HCT116 (cell line): Measurements from ENCODE around the gene CD7. TPM values are rescaled to one million over a fixed set of nuclear protein-coding genes. Genes with fewer than 3 reads are reported as not detected.

Source experiments
- ATAC-seq: fragments of 200-7000 bp; cut with Tn5 transposase; 2 replicates; pipeline ENCODE4 v1.9.1; 2020; ENCODE audit warnings: mild to moderate bottlenecking, moderate library complexity
- BruUV-seq: library from RNA; stranded (reverse); fragments of 400-500 nt; replicated peaks from 2 replicates; lab custom pipeline; 2021; lab: Mats Ljungman, UMichigan
- CTCF ChIA-PET: fragments of 300-600 bp; sonication (Branson Sonifier 250); formaldehyde crosslinking; loops from one replicate; lab custom pipeline; 2021; ENCODE audit warnings: antibody characterized with exemption; lab: Charles Lee
- POLR2A ChIA-PET: fragments of 300-600, 350-600 bp; sonication (Branson Sonifier 250); formaldehyde crosslinking; loops from one replicate; lab custom pipeline; 2021; ENCODE audit warnings: antibody characterized with exemption; lab: Charles Lee
- RAD21 ChIA-PET, 2 experiments: fragments of 300-600 bp; sonication (Branson Sonifier 250); formaldehyde crosslinking; loops; one replicate each; lab custom pipeline; 2023; ENCODE audit warnings: low total read pairs in 2 of 2; ENCODE audit not compliant: uncharacterized antibody in 2 of 2, unreplicated experiment in 2 of 2, low non-redundant PET in 1 of 2; lab: Charles Lee
- DNase-seq: peaks from one replicate; pipeline ENCODE4 v3.0.0-alpha.2; 2010; ENCODE audit warnings: low read depth, low spot score
- H2AFZ ChIP-seq: fragments of 200-600 bp; shearing (Covaris generic), sonication (generic); 2 replicates; pipeline ENCODE4 v1.6.1; 2017; ENCODE audit warnings: low read depth, mixed run types, mixed read lengths, antibody characterized with exemption, low read length; ENCODE audit not compliant: poor library complexity, severe bottlenecking
- H3K27ac ChIP-seq: 2 replicates; pipeline ENCODE4 v1.5.1; 2012; ENCODE audit warnings: low read depth, low read length
- H3K27me3 ChIP-seq: fragments of 200-600 bp; sonication (generic); 2 replicates; pipeline ENCODE4 v1.6.1; 2016; ENCODE audit warnings: mixed run types, low read length, mixed read lengths; ENCODE audit not compliant: insufficient read depth
- H3K36me3 ChIP-seq, 2 experiments: fragments of 200-500 bp in 1 of 2; fragments of 200-600 bp in 1 of 2; sonication (Bioruptor generic) in 1 of 2; sonication (generic) in 1 of 2; 2 replicates each; pipeline versions ENCODE4 v1.5.1 to v1.6.1; 2014 to 2016; ENCODE audit warnings: low read length in 2 of 2, inconsistent platforms in 1 of 2, mixed read lengths in 1 of 2, mixed run types in 1 of 2; ENCODE audit not compliant: insufficient read depth in 2 of 2, control insufficient read depth in 1 of 2
- H3K4me1 ChIP-seq, 2 experiments: fragments of 200-600 bp in 1 of 2; sonication (generic) in 1 of 2; 2 replicates each; pipeline versions ENCODE4 v1.5.1 to v1.6.1; 2012 to 2017; ENCODE audit warnings: low read length in 2 of 2, inconsistent platforms in 1 of 2, mild to moderate bottlenecking in 1 of 2, mixed read lengths in 1 of 2, mixed run types in 1 of 2, moderate library complexity in 1 of 2; ENCODE audit not compliant: insufficient read depth in 2 of 2, control insufficient read depth in 1 of 2
- H3K4me2 ChIP-seq: fragments of 200-600 bp; sonication (generic); 2 replicates; pipeline ENCODE4 v1.6.1; 2017; ENCODE audit warnings: mixed run types, low read length, mixed read lengths
- H3K4me3 ChIP-seq, 2 experiments: fragments of 200-600 bp in 1 of 2; sonication (generic) in 1 of 2; replicated peaks in 1 of 2; 2 replicates each; pipeline ENCODE4 v1.5.1; 2011 to 2016; ENCODE audit warnings: low read length in 2 of 2, control low read depth in 1 of 2, low read depth in 1 of 2, mild to moderate bottlenecking in 1 of 2, mixed read lengths in 1 of 2, mixed run types in 1 of 2
- H3K79me2 ChIP-seq: fragments of 200-600 bp; sonication (generic); 2 replicates; pipeline ENCODE4 v1.6.1; 2017; ENCODE audit warnings: mild to moderate bottlenecking, mixed run types, low read length, moderate library complexity, mixed read lengths; ENCODE audit not compliant: insufficient read depth
- H3K9ac ChIP-seq: fragments of 200-600 bp; sonication (generic); 2 replicates; pipeline ENCODE4 v1.6.1; 2016; ENCODE audit warnings: low read length, mixed read lengths
- H3K9me2 ChIP-seq: fragments of 200-600 bp; sonication (generic), shearing (Covaris generic); 2 replicates; pipeline ENCODE4 v1.6.1; 2017; ENCODE audit warnings: mixed run types, mild to moderate bottlenecking, moderate library complexity; ENCODE audit not compliant: insufficient read depth
- H3K9me3 ChIP-seq, 2 experiments: fragments of 200-500 bp in 1 of 2; fragments of 200-600 bp in 1 of 2; sonication (Bioruptor generic) in 1 of 2; sonication (generic) in 1 of 2; 2 replicates each; pipeline ENCODE4 v1.6.1; 2014 to 2017; ENCODE audit warnings: low read length in 2 of 2, mixed read lengths in 2 of 2, inconsistent platforms in 1 of 2, low read depth in 1 of 2, mild to moderate bottlenecking in 1 of 2, mixed run types in 1 of 2, moderate library complexity in 1 of 2; ENCODE audit not compliant: control insufficient read depth in 1 of 2, insufficient read depth in 1 of 2
- H4K20me1 ChIP-seq: fragments of 200-600 bp; sonication (generic), shearing (Covaris generic); 2 replicates; pipeline ENCODE4 v1.6.1; 2017; ENCODE audit warnings: mixed run types, mild to moderate bottlenecking, moderate library complexity; ENCODE audit not compliant: insufficient read depth
- ATF3 ChIP-seq: IDR thresholded peaks from 2 replicates; pipeline ENCODE4 v1.6.1; 2012
- ELF1 ChIP-seq: IDR thresholded peaks from 2 replicates; pipeline ENCODE4 v1.6.1; 2012; ENCODE audit warnings: low read depth, borderline replicate concordance
- REST ChIP-seq: IDR thresholded peaks from 2 replicates; pipeline ENCODE4 v1.6.1; 2012; ENCODE audit warnings: low read depth
- SP1 ChIP-seq: IDR thresholded peaks from 2 replicates; pipeline ENCODE4 v1.6.1; 2012; ENCODE audit warnings: low read depth
- SRF ChIP-seq: IDR thresholded peaks from 2 replicates; pipeline ENCODE4 v1.6.1; 2012; ENCODE audit warnings: low read depth
- intact Hi-C: fragments of 100-400 bp; cut with micrococcal nuclease; formaldehyde crosslinking; loops from 2 replicates; pipeline ENCODE4 v1.10.0; 2022
- total RNA-seq: library from RNA; stranded (reverse); gene quantifications from one replicate; pipeline ENCODE4 v1.2.1, GENCODE V29; 2021; ENCODE audit not compliant: unreplicated experiment

Gene CD7
- total RNA-seq, 1 experiment from 2014 or later: 0.61 TPM

- CTCF ChIA-PET: interaction anchor here (1.0 to 1.2 kb wide), 3 partner anchors 10 to 86 kb away, joined by 3 to 4 read pairs (median 3); partner anchors contain the start of gene SECTM1
- no peak overlapping the region for H3K27ac ChIP-seq
- no peak for ATAC-seq
- H3K4me1 ChIP-seq: peaks cover 0 to 15% of the 10 kb centered on the region in 2 experiments; a peak in 2 of 4 replicates
- RAD21 ChIA-PET: no interaction called here
- no peaks in the 10 kb centered on the region for H3K9me2 ChIP-seq
- TF ChIP-seq REST (no peak), ELF1 (no peak), SRF (no peak), ATF3 (no peak), SP1 (no peak)
- H3K36me3 ChIP-seq: no peaks in the 10 kb centered on the region
- BruUV-seq: no TSS peak
- POLR2A ChIA-PET: interaction anchor here (1.2 kb wide), 1 partner anchor 30 kb away, joined by 3 read pairs; no protein-coding TSS in a partner anchor
- no peak overlapping the region for H3K9ac ChIP-seq
- no peaks in the 10 kb centered on the region for H3K79me2 ChIP-seq
- H3K27me3 ChIP-seq: no peaks in the 10 kb centered on the region
- intact Hi-C loops: no loop called here
- H3K4me2 ChIP-seq: no peak overlapping the region
- no peak overlapping the region for H3K4me3 ChIP-seq
- H2AFZ ChIP-seq: no peak overlapping the region
- DNase-seq: no peak
- no peaks in the 10 kb centered on the region for H4K20me1 ChIP-seq
- H3K9me3 ChIP-seq: peaks cover 0 to 20% of the 10 kb centered on the region in 2 experiments; a peak in 1 of 4 replicates
Observed at GRCh38 chr17:82322526-82323453, 5.4 kb upstream of the CD7 start.
